ENCODE measurements around the gene CPE. TPM values are rescaled to one million over a fixed set of nuclear protein-coding genes. Genes with fewer than 3 reads are reported as not detected.
"Not testable (repeated sequence)": the region's sequence is repeated elsewhere in the genome, so short reads cannot be mapped to it uniquely, and the experiment has no call there.

Gene CPE
- total RNA-seq, 1 donor from 2014 or later = 43.5 TPM

DNA sequence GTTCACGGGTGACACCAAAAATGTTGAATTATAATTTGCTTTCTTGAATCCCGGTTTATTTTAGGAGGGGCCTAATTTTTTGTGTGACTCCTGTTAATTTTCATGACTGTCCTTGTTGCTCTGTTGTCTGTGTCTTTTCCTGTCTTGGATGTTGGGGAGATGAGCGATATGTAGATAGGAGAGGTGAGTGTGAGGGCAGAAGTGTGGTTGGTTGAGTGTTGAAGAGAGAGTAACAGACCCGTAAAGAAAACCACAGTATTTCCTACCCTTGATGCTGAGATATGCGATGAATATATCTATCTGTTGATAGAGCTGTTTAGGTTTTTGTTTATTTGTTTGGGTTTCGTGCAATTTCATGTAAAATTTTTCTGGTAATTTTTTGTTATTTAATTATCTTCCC is 70.5 kb downstream of the CPE start:
- no peak for DNase-seq (ENCODE audit: low spot score)
- intact Hi-C loops (cut with DNase I) = no loop called here

DNA sequence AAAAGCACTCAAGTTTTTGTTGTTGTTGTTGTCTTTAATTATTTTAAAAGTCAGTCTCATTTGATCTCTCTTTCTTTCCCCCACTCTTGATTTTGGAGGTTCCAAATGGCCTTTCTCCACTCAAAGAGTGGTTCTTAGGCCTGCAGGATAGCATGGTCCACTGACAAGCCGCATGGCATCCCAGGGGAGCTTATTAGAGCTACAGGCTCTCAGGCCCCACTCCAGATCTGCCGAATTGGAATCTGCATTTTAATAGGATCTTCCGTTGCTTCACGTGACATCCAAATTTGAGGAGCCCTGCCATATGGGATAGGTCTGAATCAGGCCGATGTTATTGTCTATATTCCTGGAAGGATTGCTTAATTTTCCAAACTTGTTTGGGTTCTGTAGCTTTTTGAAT is 72.1 kb downstream of the CPE start:
- DNase-seq (ENCODE audit: low spot score) = no peak
- intact Hi-C loops (cut with DNase I) = no loop called here

DNA sequence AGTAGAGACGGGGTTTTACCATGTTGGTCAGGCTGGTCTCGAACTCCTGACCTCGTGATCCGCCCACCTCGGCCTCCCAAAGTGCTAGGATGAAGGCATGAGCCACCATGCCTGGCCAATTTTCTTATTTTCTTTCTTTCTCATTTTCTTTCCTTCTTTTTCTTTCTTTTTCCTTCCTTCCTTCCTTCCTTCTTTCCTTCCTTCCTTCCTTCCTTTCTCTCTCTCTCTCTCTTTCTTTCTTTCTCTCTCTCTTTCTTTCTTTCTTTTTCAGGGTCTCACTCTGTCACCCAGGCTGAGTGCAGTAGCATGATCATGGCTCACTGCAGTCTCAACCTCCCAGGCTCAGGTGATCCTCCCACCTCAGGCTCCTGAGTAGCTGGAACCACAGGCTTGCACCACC is 74.3 kb downstream of the CPE start:
- DNase-seq (ENCODE audit: low spot score); intact Hi-C loops (cut with DNase I): not testable (repeated sequence)

DNA sequence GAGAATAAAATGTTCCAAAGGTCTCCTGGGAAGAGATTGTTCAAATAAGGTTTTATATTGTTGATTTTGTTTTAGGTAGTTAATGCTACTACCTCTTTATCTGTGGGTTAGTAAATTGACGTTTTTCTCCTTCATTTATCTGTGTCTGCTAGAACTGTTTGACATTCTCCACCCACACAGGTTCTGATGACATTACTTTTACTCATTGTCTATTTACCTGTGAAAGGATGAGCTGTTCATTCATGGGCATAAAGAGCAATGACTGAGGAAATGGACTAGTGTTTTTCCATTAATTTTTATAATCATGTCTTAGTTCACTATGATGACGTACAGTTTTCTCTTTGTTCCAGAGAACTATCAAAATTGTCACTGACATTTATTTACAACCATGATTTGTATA is 75.6 kb downstream of the CPE start:
- no peak for DNase-seq (ENCODE audit: low spot score)
- intact Hi-C loops (cut with DNase I) = no loop called here

DNA sequence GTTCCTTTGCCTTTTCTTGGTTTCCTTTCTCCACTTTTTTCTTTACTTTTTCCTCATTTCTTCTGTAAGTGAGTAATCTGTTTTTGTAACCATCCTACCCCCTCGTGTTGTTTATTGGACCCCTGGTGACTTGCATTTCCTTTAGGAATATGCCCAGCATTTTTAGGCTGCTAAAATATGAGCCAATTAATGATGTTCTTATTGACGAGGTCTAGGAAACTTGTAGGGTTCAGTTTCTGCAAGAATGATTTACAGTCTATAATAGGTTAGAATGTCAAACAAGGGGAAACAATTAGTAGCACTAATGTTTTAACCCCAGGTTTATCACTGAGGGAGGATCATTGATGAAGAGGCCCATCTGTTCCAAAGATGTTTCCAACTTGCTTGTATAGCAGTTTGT is 79.0 kb downstream of the CPE start:
- intact Hi-C loops (cut with DNase I) = no loop called here
- DNase-seq (ENCODE audit: low spot score) = no peak

DNA sequence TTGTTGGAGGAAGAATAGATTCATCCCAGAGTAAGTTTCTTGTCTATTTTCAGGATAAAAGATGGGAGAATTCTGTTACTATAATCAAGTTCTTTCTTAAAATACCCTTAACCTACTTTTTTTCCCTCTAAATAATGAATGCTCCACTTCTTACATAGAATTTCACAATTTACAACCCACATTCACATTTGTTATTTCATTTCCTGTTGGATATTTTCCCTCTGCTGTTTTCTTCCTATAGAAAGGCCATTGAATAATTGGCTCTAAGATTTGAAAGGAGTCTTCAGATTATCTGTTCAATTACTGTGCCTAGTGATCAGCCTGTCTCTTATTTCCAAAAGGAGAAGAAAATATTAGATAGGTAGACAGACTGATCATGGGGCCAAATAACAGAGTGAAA is 79.7 kb downstream of the CPE start:
- DNase-seq (ENCODE audit: low spot score) = no peak
- intact Hi-C loops (cut with DNase I) = no loop called here

DNA sequence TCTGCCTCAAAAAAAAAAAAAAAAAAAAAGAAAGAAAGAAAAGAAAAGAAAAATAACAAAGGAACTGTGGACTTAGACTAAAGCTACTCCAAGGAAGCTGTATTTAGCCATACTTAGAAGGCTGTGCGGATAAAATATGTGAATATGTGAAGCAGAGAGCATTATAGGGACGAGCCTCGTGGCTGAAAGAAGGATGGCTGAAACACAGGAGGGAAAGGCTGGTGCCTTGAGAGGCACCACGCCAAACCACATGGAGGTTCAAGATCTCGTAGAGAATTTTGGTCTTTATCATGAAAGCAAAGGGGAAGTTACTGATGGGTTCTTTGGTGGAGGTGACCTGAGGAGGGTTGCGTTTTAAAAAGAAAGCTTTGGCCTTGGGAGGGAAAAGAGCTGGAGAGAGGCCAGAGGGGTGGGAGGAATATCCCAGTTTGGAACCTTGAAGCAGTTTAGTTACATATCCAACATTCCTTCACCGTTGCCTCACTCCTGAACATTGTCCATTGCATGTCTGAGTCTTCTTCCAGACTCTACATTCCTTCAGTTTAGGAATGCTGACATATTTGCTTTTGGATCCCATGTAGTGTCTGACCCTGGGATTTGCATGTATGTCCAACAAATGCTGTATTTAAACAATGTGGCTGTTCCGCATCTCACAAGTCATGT is 82.5 kb downstream of the CPE start:
- DNase-seq (ENCODE audit: low spot score) = no peak
- intact Hi-C loops (cut with DNase I) = loop anchor here (5.0 kb wide), 2 partner anchors 79 to 104 kb away; no protein-coding TSS in a partner anchor

DNA sequence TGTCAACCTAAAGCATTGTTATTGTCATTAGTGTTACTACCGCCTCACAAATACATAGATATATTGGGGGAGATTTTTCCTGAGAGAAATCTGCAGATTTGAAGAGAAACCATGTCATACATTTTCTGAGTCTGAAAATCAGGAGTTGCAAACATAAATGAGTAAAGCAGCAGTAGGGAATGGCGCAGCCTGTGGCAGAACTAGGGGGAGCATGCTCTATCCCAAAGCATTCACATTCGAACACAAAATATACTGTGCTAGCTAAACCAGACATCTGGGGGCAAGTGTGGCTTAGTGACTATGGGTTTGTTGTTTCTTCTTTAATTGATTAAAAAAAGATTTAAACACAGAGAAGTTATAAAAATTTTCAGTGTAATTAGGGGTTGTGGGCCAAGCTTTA is 83.2 kb downstream of the CPE start:
- DNase-seq (ENCODE audit: low spot score) = no peak
- intact Hi-C loops (cut with DNase I) = loop anchor here (5.0 kb wide), 2 partner anchors 80 to 105 kb away; no protein-coding TSS in a partner anchor

DNA sequence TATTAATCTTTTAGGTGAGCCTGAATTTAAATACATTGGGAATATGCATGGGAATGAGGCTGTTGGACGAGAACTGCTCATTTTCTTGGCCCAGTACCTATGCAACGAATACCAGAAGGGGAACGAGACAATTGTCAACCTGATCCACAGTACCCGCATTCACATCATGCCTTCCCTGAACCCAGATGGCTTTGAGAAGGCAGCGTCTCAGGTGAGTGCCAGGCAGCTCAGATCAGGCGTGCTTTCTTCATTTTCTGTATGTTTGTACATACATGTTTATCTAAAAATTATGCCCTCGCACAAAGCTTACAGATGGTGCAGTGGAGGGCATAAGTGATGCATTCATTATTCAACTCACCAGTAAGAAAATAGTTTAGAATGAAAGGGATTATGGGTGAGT is 85.6 kb downstream of the CPE start:
- intact Hi-C loops (cut with DNase I) = loop anchor here (2.0 to 5.0 kb wide), 3 partner anchors 82 to 334 kb away; no protein-coding TSS in a partner anchor
- DNase-seq (ENCODE audit: low spot score) = no peak

DNA sequence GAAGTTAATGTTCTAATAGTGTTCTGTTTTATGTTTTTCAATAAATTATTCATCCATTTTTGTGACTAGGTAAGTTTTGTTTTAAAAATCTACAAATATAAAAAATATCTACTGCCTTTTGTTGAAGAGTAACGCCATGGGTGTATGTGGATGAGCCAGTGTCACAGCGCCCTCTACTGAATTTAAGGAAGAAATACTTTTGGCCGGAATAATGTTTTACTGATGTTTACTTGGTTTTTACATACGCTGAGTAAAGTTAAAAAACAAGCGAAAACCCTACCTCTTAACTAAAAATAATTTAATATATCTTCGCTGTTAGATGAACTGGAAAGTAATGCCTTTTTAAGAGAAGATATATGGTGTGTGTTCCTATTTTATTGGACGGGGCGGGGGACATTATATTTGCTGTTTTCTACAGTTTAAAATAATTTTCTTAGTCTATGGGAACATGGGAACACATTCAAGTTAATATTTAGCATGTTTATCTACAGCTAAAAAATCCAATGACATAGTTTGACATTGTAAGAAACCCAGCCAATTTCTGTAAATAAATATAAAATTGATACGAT is 86.1 kb downstream of the CPE start:
- DNase-seq (ENCODE audit: low spot score) = no peak
- intact Hi-C loops (cut with DNase I) = loop anchor here (2.0 to 5.0 kb wide), 3 partner anchors 83 to 334 kb away; no protein-coding TSS in a partner anchor

DNA sequence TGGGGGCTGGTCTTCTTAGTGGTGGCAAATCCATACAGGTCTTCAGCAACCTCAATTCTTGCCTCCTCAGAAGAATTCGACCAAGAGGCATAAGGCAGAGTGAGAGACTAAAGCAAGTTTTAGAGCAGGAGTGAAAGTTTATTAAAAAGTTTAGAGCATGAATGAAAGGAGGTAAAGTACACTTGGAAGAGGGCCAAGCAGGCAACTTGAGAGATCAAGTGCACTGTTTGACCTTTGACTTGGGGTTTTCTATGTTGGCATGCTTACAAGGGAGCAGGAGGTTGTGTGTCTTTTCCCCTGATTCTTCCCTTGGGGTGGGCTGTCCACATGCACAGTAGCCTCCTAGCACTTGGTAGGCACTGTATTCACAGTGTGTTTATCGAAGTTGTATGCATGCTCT is 91.2 kb downstream of the CPE start:
- DNase-seq (ENCODE audit: low spot score) = no peak
- intact Hi-C loops (cut with DNase I) = no loop called here

DNA sequence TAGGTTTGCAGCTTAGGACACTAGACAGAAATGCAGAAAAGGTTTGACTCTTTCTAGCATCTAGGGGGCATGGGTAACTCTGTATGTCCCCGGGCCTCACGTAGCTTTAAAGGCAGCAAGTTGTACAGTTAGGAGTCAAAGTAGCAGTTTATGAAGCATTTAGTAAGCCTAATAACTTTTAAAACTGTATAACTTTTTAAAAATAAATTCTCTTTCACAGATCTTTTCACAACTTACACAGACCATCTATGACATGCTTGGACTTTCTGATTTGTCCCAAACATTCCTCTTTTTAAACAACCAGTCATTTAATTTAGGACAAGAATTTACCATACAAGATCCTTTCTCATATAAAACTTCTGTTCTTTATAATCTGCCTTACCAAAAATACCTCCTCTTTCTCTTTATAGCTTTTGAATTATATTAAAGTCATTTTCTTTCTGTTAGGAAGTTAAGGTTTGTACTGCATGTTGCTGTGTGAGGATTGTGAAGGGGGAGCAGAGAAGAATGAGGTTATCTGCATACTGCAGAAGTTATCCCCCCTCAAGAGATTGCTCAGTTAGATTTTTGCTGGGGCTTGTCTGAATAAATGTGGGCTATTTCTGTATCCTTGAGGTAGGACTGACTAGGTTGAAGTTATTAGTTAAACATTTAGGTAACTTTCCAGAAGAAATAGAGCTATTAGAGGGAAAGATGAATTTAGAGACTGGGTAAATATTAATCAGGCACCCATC is 94.3 kb downstream of the CPE start:
- DNase-seq (ENCODE audit: low spot score) = no peak
- intact Hi-C loops (cut with DNase I) = no loop called here

DNA sequence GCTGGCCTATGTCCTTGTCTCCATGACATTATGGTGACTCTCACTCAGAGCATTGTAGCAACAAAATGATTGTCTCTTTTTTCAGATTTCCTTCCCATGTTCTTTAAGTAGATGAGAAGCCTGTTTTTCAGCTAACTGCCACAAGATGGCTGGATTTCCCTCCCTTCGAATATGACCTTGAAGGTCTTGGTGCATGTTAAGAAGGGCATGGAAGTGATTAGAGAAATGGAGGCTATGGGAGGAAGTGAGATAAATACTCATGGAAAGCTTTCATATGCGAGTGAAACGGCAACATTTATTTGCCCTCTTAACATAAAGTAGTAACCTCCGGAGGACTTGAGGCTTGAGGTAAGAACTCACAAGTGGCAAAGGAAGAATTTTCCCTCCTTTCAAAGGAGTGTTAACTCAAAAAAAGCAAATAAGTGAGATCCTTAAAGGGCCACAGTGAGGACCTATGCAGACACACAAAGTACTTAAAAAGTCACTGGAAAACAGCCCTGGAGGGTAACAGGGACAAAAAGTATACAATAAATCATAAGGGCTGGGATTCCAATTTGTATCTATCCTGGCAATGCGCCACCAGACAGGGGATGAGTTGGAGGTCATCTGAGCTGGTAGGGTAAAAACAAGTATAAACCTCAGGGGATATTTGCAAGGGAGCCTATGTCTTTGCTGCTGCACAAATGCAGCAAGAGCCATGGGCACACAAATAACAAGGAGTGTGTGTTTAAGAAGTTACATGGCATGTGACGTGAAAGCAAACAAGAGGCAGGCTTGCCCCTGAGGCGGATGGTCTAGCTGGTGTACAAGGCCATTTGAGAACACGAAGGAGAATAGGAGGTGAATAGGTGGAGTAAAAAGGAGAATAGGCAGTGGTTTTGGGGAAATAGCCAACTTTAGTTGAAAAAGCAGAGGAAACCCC is 96.2 kb downstream of the CPE start:
- no peak for DNase-seq (ENCODE audit: low spot score)
- intact Hi-C loops (cut with DNase I) = no loop called here

DNA sequence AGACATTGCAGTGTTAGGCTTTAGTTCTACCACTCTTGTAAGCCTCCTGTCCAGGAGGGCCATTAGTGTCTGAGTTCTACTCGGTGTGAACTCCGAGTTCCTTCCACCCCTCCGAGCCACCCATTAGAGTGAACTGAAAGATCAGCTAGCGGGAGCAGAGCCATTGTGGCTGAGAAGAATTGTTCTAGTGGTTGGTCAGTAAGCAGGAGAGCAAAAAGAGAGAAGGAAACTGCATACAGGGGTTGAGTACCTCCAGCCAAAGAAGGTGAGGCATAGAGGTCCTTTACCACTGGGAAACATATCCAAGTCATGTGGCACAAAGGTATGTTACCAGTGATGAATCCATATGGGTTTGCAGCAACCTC is 96.9 kb downstream of the CPE start:
- intact Hi-C loops (cut with DNase I) = no loop called here
- DNase-seq (ENCODE audit: low spot score) = no peak

DNA sequence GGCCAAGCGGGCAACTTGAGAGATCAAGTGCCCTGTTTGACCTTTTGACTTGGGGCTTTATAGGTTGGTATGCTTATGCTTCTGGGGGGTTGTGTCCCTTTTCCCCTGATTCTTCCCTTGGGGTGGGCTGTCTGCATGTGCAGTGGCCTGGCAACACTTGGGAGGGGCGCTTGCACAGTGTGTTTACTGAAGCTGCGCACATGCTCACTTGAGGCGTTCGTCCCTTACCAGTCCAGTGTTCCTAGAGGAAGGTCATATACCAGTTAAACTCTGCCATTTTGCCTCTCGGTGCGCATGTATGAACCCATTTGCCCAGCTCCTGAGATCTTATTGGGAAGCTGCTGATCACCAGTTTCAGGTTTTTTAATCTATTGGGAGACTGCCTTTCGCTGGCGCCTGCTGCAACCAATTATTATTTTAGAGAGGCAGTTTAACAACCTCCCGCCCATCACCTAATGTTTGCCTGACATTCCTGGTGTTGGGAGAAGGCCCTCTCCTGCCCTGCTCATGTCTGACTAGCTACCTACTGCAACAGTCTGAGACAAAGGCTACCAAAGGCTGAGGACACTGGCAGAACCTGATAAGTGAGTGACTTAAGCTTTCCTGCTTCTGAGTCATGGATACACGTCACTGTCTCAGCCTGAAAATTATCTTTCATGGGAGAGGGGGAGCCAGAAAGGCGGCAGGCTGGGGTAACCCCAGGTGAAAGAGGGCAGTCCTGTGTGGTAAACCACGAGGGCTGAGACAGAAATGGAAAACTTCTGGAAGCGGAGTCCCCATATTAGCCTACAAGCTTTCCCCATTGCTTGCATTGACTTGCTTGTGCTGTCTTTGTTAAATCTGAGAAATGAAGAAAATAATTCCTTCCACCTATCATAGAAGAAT is 97.6 kb downstream of the CPE start:
- DNase-seq (ENCODE audit: low spot score) = no peak

DNA sequence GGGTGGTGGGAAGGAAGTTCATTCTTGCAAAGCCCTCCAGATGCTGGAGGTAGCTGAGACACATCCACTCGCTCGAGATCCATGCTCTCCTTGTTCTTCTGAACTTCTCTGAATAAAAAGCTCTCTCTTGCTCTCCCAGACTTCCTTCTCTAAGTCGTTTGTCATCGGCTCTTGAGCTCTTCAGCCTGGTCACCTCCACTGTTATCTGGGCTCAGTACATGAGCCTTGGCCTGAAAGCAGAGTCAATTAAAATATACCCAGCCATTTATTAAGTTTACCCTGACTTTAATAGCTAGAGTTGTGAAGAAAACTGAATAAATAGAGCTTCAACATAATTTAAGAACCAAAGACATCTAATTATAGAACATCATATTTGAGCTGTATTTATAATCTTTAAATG is 99.0 kb downstream of the CPE start:
- intact Hi-C loops (cut with DNase I) = no loop called here
- no peak for DNase-seq (ENCODE audit: low spot score)

More for the DNA sequence above, 97.6 kb downstream of the CPE start:
- intact Hi-C loops (cut with DNase I) = no loop called here

DNA sequence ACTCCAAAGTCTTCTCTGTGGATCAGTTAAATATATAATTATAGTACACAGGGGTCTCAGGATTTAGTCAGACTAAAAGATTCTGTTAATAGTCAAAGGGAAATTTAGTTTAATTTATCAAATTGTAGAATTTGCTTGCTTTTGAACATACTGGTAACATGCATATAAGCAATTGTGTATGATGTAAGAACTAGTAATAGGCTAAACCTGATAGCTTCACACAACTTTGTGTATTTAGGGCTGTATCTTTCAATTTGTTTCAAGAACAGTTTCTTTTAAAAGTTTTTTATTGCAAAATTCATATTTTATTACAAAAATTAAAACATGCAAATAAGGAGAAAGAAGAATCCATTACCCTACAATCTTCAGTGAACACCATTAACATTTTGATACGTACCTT is 99.5 kb downstream of the CPE start:
- no peak for DNase-seq (ENCODE audit: low spot score)
- intact Hi-C loops (cut with DNase I) = no loop called here

DNA sequence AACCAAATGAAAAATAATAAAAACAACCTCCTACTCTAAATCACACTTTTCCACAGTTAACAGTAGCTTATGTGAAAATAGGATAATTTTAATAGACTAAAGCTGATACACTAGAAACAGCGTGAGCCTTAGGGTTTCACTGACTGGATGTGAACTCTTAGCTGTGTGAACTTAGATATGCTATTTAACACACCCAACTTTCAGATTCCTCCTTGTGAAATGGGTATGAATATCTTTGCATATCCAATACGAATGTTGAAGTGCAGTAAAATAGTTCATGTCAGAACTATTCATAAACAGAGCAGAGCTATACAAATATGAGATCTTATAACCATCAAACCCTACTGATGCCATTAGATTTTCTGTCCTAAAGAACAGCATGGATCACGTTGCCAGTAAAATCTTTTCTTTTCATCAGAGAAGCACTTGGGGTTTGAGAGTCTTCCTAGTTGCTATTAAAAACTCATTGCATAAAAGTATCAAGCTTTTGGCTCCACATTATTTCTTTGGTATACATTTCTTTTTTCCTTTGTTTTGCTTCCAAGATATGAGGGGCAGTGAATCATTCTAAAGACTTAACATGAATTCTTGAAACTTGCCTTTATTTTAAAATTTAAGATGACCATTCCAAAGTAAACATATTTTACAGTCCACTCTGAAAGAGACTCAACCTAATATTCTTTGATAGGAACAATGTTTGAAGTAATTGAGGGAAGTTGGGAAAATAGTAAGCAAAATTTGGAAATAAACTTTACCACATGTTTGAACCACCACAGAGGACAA is 102.4 kb downstream of the CPE start:
- intact Hi-C loops (cut with DNase I) = no loop called here

More for the DNA sequence above, 102.4 kb downstream of the CPE start:
- no peak for DNase-seq (ENCODE audit: low spot score)

Data from cardiac septum (tissue), 1 donor.